ENCODE measurements around the gene CDK5RAP2.

Gene CDK5RAP2

DNA sequence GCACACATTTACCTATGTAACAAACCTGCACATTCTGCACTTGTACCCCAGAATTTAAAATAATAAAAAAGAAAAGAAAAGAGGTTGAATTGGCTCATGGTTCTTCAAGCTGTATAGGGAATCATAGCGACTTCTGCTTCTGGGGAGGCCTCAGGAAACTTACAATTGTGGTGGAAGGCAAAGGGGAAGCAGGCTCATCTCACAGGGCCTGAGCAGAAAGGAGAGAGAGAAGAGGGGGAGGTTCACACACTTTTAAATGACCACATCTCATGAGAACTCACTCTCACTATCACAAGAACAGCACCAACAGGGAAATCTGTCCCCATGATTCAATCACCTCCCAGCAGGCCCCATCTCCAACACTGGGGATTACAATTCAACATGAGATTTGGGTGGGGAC lies 214.6 kb downstream of the CDK5RAP2 start:
- TF ChIP-seq FOXP2 (optimal IDR thresholded peaks at IDR 0.05; ENCODE audit: borderline replicate concordance, extremely low read depth, extremely low read length, insufficient read depth) (no peak), TAF1 (IDR thresholded peaks at IDR 0.05; ENCODE audit: borderline replicate concordance, insufficient read depth, low read length) (no peak), POLR2AphosphoS5 (IDR thresholded peaks at IDR 0.05; ENCODE audit: low read depth, low read length) (no peak), SIN3A (IDR thresholded peaks at IDR 0.05; ENCODE audit: borderline replicate concordance, insufficient read depth, low read length) (no peak)
- TF ChIP-seq, protein P1, sequence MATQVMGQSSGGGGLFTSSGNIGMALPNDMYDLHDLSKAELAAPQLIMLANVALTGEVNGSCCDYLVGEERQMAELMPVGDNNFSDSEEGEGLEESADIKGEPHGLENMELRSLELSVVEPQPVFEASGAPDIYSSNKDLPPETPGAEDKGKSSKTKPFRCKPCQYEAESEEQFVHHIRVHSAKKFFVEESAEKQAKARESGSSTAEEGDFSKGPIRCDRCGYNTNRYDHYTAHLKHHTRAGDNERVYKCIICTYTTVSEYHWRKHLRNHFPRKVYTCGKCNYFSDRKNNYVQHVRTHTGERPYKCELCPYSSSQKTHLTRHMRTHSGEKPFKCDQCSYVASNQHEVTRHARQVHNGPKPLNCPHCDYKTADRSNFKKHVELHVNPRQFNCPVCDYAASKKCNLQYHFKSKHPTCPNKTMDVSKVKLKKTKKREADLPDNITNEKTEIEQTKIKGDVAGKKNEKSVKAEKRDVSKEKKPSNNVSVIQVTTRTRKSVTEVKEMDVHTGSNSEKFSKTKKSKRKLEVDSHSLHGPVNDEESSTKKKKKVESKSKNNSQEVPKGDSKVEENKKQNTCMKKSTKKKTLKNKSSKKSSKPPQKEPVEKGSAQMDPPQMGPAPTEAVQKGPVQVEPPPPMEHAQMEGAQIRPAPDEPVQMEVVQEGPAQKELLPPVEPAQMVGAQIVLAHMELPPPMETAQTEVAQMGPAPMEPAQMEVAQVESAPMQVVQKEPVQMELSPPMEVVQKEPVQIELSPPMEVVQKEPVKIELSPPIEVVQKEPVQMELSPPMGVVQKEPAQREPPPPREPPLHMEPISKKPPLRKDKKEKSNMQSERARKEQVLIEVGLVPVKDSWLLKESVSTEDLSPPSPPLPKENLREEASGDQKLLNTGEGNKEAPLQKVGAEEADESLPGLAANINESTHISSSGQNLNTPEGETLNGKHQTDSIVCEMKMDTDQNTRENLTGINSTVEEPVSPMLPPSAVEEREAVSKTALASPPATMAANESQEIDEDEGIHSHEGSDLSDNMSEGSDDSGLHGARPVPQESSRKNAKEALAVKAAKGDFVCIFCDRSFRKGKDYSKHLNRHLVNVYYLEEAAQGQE (IDR thresholded peaks at IDR 0.05; ENCODE audit: insufficient read depth in 1 of 2, low read depth in 2 of 2, low read length in 2 of 2), result no peak

DNA sequence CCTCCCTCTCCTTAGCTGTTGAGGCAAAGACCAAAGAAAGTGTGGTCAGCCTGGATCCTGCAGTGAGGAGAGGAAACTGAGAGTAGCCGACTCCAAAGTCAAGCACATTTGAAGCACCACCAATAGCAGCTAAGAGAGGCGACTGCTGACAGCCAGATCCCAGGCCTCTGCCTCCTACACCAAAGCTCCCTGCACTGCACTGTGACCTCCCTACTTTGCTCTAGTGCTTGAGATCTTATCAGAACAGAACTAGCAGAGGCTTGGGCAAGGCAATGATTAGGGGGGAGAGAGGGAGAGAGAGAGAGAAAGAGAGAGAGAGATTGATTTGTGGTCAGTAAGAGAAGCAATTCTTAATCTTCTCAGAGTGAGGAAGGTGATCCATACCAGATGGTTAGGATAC lies 216.3 kb downstream of the CDK5RAP2 start:
- TF ChIP-seq TAF1 (IDR thresholded peaks at IDR 0.05; ENCODE audit: borderline replicate concordance, insufficient read depth, low read length), result no peak
- TF ChIP-seq POLR2AphosphoS5 (IDR thresholded peaks at IDR 0.05; ENCODE audit: low read depth, low read length), result no peak
- no peak for TF ChIP-seq SIN3A (IDR thresholded peaks at IDR 0.05; ENCODE audit: borderline replicate concordance, insufficient read depth, low read length)
- TF ChIP-seq, protein P1 (IDR thresholded peaks at IDR 0.05; ENCODE audit: insufficient read depth in 1 of 2, low read depth in 2 of 2, low read length in 2 of 2), result no peak

DNA sequence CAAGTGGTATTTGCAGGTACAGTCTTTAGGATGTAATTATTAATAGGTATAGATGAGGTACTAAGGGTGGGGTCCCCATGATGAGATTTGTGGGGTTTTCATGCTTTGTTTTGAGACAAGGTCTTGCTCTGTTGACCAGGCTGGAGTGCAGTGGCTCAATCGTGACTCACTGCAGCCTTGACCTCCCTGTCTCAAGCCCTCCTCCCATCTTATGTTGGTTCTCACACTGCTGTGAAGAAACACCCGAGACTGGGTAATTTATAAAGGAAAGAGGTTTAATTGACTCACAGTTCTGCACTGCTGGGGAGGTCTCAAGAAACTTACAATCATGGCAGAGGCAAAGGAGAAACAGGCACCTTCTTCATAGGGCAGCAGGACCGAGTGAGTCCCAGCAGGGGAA lies 217.5 kb downstream of the CDK5RAP2 start:
- no peak for TF ChIP-seq SIN3A (IDR thresholded peaks at IDR 0.05; ENCODE audit: borderline replicate concordance, insufficient read depth, low read length)
- no peak for TF ChIP-seq TAF1 (IDR thresholded peaks at IDR 0.05; ENCODE audit: borderline replicate concordance, insufficient read depth, low read length)
- no peak for TF ChIP-seq POLR2AphosphoS5 (IDR thresholded peaks at IDR 0.05; ENCODE audit: low read depth, low read length)
- TF ChIP-seq FOXP2 (optimal IDR thresholded peaks at IDR 0.05; ENCODE audit: borderline replicate concordance, extremely low read depth, extremely low read length, insufficient read depth), result no peak
- TF ChIP-seq, protein P1 (IDR thresholded peaks at IDR 0.05; ENCODE audit: insufficient read depth in 1 of 2, low read depth in 2 of 2, low read length in 2 of 2), result no peak

DNA sequence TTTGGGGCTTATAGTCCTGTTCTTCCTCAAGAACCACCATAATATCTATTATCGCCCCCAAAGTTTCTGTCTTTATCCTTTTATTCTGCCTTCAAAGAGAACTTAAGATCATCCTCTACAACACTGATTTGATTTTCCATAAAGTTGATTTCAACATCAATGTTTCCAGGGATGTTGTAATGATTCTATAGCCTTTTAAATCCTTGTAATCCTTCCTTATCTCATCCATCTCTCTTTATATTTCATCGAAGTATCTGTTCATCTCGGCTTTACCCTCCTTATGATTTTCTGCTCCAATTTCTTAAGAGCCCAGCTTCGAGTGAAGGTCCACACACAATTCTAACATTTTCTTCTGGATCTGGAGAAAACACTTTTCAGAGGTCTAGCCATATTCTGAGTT lies 218.4 kb downstream of the CDK5RAP2 start:
- TF ChIP-seq TAF1 (IDR thresholded peaks at IDR 0.05; ENCODE audit: borderline replicate concordance, insufficient read depth, low read length), result no peak
- TF ChIP-seq, protein P1 (IDR thresholded peaks at IDR 0.05; ENCODE audit: insufficient read depth in 1 of 2, low read depth in 2 of 2, low read length in 2 of 2), result no peak
- TF ChIP-seq FOXP2 (optimal IDR thresholded peaks at IDR 0.05; ENCODE audit: borderline replicate concordance, extremely low read depth, extremely low read length, insufficient read depth), result no peak
- TF ChIP-seq POLR2AphosphoS5 (IDR thresholded peaks at IDR 0.05; ENCODE audit: low read depth, low read length), result no peak
- no peak for TF ChIP-seq SIN3A (IDR thresholded peaks at IDR 0.05; ENCODE audit: borderline replicate concordance, insufficient read depth, low read length)

DNA sequence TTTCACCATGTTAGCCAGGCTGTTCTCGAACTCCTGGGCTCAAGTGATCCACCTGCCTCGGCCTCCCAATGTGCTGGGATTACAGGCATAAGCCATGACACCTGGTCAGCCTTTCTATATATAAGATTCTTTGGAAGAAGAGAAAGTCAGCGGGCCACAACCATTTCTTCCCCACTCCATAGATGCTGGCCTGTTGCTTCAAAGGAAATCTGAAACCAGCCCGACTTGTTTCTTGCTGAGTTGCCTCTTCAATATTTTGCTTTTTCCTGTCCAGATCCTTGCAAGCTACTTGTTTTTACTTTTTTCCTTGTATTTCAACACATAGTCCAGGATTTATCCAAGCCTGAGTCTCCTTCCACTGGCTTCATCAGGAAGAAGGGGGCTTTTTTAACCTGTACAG lies 219.5 kb downstream of the CDK5RAP2 start:
- TF ChIP-seq SIN3A (IDR thresholded peaks at IDR 0.05; ENCODE audit: borderline replicate concordance, insufficient read depth, low read length) (no peak), POLR2AphosphoS5 (IDR thresholded peaks at IDR 0.05; ENCODE audit: low read depth, low read length) (no peak), TAF1 (IDR thresholded peaks at IDR 0.05; ENCODE audit: borderline replicate concordance, insufficient read depth, low read length) (no peak), FOXP2 (optimal IDR thresholded peaks at IDR 0.05; ENCODE audit: borderline replicate concordance, extremely low read depth, extremely low read length, insufficient read depth) (no peak)
- TF ChIP-seq, protein P1 (IDR thresholded peaks at IDR 0.05; ENCODE audit: insufficient read depth in 1 of 2, low read depth in 2 of 2, low read length in 2 of 2), result no peak

Data from PFSK-1 (cell line).